Activated naive CD8-positive, alpha-beta T cell (primary cell): ENCODE results near the gene TBX2.
"Not testable (repeated sequence)": the region's sequence is repeated elsewhere in the genome, so short reads cannot be mapped to it uniquely, and the experiment has no call there.

Experiments used
- H3K27ac Mint-ChIP-seq: one replicate; pipeline ENCODE4 v1.8.0; 2021; ENCODE audit warnings: mixed read lengths
- H3K27me3 Mint-ChIP-seq: one replicate; pipeline ENCODE4 v1.8.0; 2021; ENCODE audit warnings: mixed read lengths
- H3K36me3 Mint-ChIP-seq: one replicate; pipeline ENCODE4 v1.8.0; 2021; ENCODE audit warnings: mixed read lengths
- H3K4me1 Mint-ChIP-seq: one replicate; pipeline ENCODE4 v1.8.0; 2021; ENCODE audit warnings: low read depth, mixed read lengths
- H3K4me3 Mint-ChIP-seq: one replicate; pipeline ENCODE4 v1.8.0; 2021; ENCODE audit warnings: mild to moderate bottlenecking, mixed read lengths
- H3K9me3 Mint-ChIP-seq: one replicate; pipeline ENCODE4 v1.8.0; 2021; ENCODE audit warnings: low read depth, mixed read lengths

The TBX2 gene

GRCh38 chr17:61419496-61420046 is 19.9 kb downstream of the TBX2 start:
- Mint-ChIP-seq H3K27ac (no peak overlapping the region), H3K4me3 (no peak overlapping the region), H3K4me1 (no peaks in the 10 kb centered on the region)

GRCh38 chr17:61420052-61420451 is 20.4 kb downstream of the TBX2 start:
- no peaks in the 10 kb centered on the region for H3K36me3 Mint-ChIP-seq
- H3K4me1 Mint-ChIP-seq, result no peaks in the 10 kb centered on the region
- no peaks in the 10 kb centered on the region for H3K9me3 Mint-ChIP-seq
- H3K27me3 Mint-ChIP-seq, result peaks cover 27% of the 10 kb centered on the region
- H3K27ac Mint-ChIP-seq, result no peak overlapping the region
- H3K4me3 Mint-ChIP-seq, result no peak overlapping the region

More at GRCh38 chr17:61419496-61420046, 19.9 kb downstream of the TBX2 start:
- Mint-ChIP-seq H3K36me3 (no peaks in the 10 kb centered on the region), H3K27me3 (peaks cover 27% of the 10 kb centered on the region), H3K9me3 (no peaks in the 10 kb centered on the region)

GRCh38 chr17:61420745-61421398 is 21.2 kb downstream of the TBX2 start:
- no peaks in the 10 kb centered on the region for H3K9me3 Mint-ChIP-seq
- H3K27ac Mint-ChIP-seq, result no peak overlapping the region
- H3K36me3 Mint-ChIP-seq, result no peaks in the 10 kb centered on the region
- H3K4me1 Mint-ChIP-seq, result no peaks in the 10 kb centered on the region
- no peak overlapping the region for H3K4me3 Mint-ChIP-seq
- H3K27me3 Mint-ChIP-seq, result peaks cover 28% of the 10 kb centered on the region

- H3K4me3 Mint-ChIP-seq, result no peak overlapping the region
- H3K4me1 Mint-ChIP-seq, result no peaks in the 10 kb centered on the region
- no peaks in the 10 kb centered on the region for H3K9me3 Mint-ChIP-seq
- H3K27me3 Mint-ChIP-seq, result peaks cover 28% of the 10 kb centered on the region
- no peaks in the 10 kb centered on the region for H3K36me3 Mint-ChIP-seq
- H3K27ac Mint-ChIP-seq, result no peak overlapping the region
Observed at GRCh38 chr17:61421460-61421859, 21.8 kb downstream of the TBX2 start.

- Mint-ChIP-seq H3K27me3 (peaks cover 26% of the 10 kb centered on the region), H3K36me3 (no peaks in the 10 kb centered on the region), H3K4me1 (no peaks in the 10 kb centered on the region), H3K9me3 (no peaks in the 10 kb centered on the region), H3K27ac (no peak overlapping the region), H3K4me3 (no peak overlapping the region)
Observed at GRCh38 chr17:61422116-61422799, 22.6 kb downstream of the TBX2 start.

- Mint-ChIP-seq H3K27me3 (peaks cover 25% of the 10 kb centered on the region), H3K4me1 (no peaks in the 10 kb centered on the region), H3K9me3 (no peaks in the 10 kb centered on the region), H3K36me3 (no peaks in the 10 kb centered on the region), H3K27ac (no peak overlapping the region), H3K4me3 (no peak overlapping the region)
Observed at GRCh38 chr17:61422869-61423268, 23.2 kb downstream of the TBX2 start.

GRCh38 chr17:61423967-61424649 is 24.5 kb downstream of the TBX2 start:
- H3K9me3 Mint-ChIP-seq, result no peaks in the 10 kb centered on the region
- H3K27me3 Mint-ChIP-seq, result peaks cover 22% of the 10 kb centered on the region
- no peaks in the 10 kb centered on the region for H3K36me3 Mint-ChIP-seq
- H3K27ac Mint-ChIP-seq, result no peak overlapping the region
- no peaks in the 10 kb centered on the region for H3K4me1 Mint-ChIP-seq
- no peak overlapping the region for H3K4me3 Mint-ChIP-seq

- Mint-ChIP-seq H3K36me3 (no peaks in the 10 kb centered on the region), H3K4me3 (no peak overlapping the region), H3K9me3 (no peaks in the 10 kb centered on the region), H3K4me1 (no peaks in the 10 kb centered on the region), H3K27me3 (peaks cover 14% of the 10 kb centered on the region), H3K27ac (no peak overlapping the region)
Observed at GRCh38 chr17:61425682-61426481, 26.2 kb downstream of the TBX2 start.

- H3K36me3 Mint-ChIP-seq, result no peaks in the 10 kb centered on the region
- H3K27ac Mint-ChIP-seq, result no peak overlapping the region
- no peak overlapping the region for H3K4me3 Mint-ChIP-seq
- no peaks in the 10 kb centered on the region for H3K4me1 Mint-ChIP-seq
- H3K27me3 Mint-ChIP-seq, result peaks cover 12% of the 10 kb centered on the region
- no peaks in the 10 kb centered on the region for H3K9me3 Mint-ChIP-seq
Observed at GRCh38 chr17:61426482-61427304, 27.1 kb downstream of the TBX2 start.

- H3K27me3 Mint-ChIP-seq, result peaks cover 8% of the 10 kb centered on the region
- no peaks in the 10 kb centered on the region for H3K36me3 Mint-ChIP-seq
- H3K4me1 Mint-ChIP-seq, result no peaks in the 10 kb centered on the region
- no peak overlapping the region for H3K27ac Mint-ChIP-seq
- no peaks in the 10 kb centered on the region for H3K9me3 Mint-ChIP-seq
- H3K4me3 Mint-ChIP-seq, result no peak overlapping the region
Observed at GRCh38 chr17:61427567-61427966, 27.9 kb downstream of the TBX2 start.

- H3K4me3 Mint-ChIP-seq, result no peak overlapping the region
- no peak overlapping the region for H3K27ac Mint-ChIP-seq
- no peaks in the 10 kb centered on the region for H3K36me3 Mint-ChIP-seq
- peaks cover 9% of the 10 kb centered on the region for H3K27me3 Mint-ChIP-seq
- no peaks in the 10 kb centered on the region for H3K9me3 Mint-ChIP-seq
- no peaks in the 10 kb centered on the region for H3K4me1 Mint-ChIP-seq
Observed at GRCh38 chr17:61429274-61429673, 29.6 kb downstream of the TBX2 start.

- H3K4me3 Mint-ChIP-seq, H3K27ac Mint-ChIP-seq, H3K27me3 Mint-ChIP-seq, H3K4me1 Mint-ChIP-seq, H3K36me3 Mint-ChIP-seq, H3K9me3 Mint-ChIP-seq: not testable (repeated sequence)
Observed at GRCh38 chr17:61429831-61430230, 30.2 kb downstream of the TBX2 start.

- H3K36me3 Mint-ChIP-seq, result no peaks in the 10 kb centered on the region
- H3K27ac Mint-ChIP-seq, result no peak overlapping the region
- peaks cover 12% of the 10 kb centered on the region for H3K27me3 Mint-ChIP-seq
- H3K9me3 Mint-ChIP-seq, result peaks cover 12% of the 10 kb centered on the region
- H3K4me3 Mint-ChIP-seq, result no peak overlapping the region
- H3K4me1 Mint-ChIP-seq, result no peaks in the 10 kb centered on the region
Observed at GRCh38 chr17:61431594-61432311, 32.1 kb downstream of the TBX2 start.
